ENCODE data around the gene RBM43. TPM values are rescaled to one million over a fixed set of nuclear protein-coding genes. Genes with fewer than 3 reads are reported as not detected.

Gene RBM43
- total RNA-seq, 2 donors from 2014 or later: 6.2 to 6.4 TPM

DNA sequence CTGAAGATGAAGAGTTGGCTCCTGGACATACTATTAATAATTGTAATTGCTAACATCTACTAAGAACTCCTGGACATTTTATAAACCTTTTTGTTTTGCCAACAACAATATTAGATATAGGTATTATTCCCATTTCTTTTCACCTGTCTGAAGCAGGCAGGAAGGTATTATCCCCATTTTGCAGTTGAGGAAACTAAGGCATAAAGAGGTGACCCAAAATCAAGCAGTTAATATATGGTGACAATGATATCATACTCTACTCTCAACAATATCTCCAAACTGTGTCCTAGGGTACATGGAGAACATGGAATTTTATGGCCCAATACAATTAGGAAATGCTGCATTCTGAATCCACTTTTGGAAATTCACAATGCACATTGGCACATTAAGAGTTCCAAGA lies 29.6 kb upstream of the RBM43 start:
- no peaks in the 10 kb centered on the region for H3K27me3 ChIP-seq (replicated peaks; ENCODE audit: insufficient read depth)
- intact Hi-C loops (cut with DNase I): no loop called here
- H3K4me3 ChIP-seq: no peak overlapping the region
- H3K9me3 ChIP-seq: no peaks in the 10 kb centered on the region
- no peak for DNase-seq (ENCODE audit: low spot score)
- no peak overlapping the region for H3K27ac ChIP-seq
- TF ChIP-seq POLR2A (IDR thresholded peaks at IDR 0.05): no peak
- no peak for TF ChIP-seq CTCF (IDR thresholded peaks at IDR 0.05)
- no peak for TF ChIP-seq POLR2AphosphoS5 (IDR thresholded peaks at IDR 0.05)
- no peaks in the 10 kb centered on the region for H3K36me3 ChIP-seq
- no peaks in the 10 kb centered on the region for H3K4me1 ChIP-seq (replicated peaks)

DNA sequence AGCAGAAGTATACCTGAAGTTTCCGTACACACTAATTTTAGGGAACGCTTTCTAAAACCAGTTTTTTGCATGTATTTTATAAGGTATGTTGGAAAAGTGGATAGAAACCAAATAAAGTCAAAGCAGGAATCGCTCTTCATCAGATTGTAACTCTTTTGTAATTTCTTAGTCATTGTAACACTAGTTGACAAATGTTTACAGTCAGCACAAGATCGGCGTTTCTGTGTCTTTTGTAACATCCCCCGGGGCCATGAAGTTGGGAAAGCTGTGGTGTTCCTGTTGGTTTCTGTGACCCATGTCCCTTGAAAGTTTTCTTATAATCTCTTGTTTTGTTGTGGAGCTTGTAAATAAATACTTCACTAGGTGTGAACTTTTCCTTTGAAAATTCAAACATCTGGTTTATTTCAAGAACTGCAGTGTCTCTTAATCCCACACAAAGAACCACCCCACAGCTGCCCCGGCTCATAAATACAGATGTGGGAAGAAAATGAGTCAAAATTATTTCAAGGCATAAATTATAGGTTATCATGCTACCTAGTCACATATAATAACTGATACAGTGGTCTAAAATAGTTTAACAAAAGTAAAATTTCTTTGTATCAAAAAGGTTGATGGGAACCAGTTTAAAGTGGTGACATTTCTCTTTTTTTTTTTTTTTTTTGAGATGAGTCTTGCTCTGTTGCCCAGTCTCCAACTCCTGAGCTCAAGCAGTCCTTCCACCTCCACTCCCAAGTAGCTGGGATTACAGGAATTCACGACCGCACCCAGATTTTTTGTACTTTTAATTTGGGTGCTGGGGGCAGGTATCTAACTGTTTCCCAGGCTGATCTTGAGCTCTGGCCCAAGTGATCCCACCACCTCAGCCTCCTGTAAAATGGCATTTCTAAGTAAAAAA lies 28.6 kb upstream of the RBM43 start:
- DNase-seq (ENCODE audit: low spot score): no peak
- H3K27me3 ChIP-seq (replicated peaks; ENCODE audit: insufficient read depth): no peaks in the 10 kb centered on the region
- H3K4me3 ChIP-seq: peak overlapping the region; percentile 65 to 67
- no peaks in the 10 kb centered on the region for H3K36me3 ChIP-seq
- TF ChIP-seq POLR2AphosphoS5 (IDR thresholded peaks at IDR 0.05) (no peak), CTCF (IDR thresholded peaks at IDR 0.05) (no peak), POLR2A (IDR thresholded peaks at IDR 0.05) (no peak)
- no peaks in the 10 kb centered on the region for H3K4me1 ChIP-seq (replicated peaks)
- intact Hi-C loops (cut with DNase I): no loop called here
- peak overlapping the region; percentile 88 to 94 for H3K27ac ChIP-seq
- no peaks in the 10 kb centered on the region for H3K9me3 ChIP-seq
- 22% methylated on average over 9 of the region's 9 CpGs for WGBS

DNA sequence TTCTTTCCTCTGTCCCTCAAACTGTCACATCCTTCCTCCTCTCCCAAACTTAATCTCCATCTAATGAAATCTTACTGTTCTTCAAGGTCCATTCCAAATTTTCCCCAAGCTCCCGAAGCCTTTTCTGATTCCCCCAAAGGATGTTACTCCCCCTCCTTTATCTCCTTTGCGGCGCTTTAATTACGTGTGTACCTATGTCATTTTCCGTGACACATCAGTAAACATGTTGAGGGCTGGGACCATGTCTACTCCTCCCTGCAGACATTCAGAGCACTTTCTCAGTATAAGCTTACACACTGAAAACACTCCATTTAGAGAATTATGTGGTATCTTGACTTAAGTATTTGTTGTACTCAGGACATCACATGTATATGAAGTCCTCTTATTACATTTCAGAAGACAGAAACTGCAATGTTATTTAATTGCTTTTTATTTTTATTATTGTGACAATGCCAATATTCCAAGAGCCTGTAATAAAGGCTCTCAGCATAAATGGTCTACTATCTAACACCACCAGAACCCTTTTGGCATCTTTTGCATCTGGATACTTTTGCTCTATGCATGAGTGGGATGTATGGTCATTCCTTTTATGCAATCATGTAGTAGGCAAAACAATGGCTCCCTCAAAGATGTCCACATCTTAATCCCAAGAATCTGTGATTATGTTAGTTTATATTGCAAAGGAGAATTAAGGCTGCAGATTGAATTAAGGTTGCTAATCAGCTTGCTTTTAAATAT lies 26.0 kb upstream of the RBM43 start:
- WGBS: 82% methylated on average over 5 of the region's 5 CpGs
- Histone ChIP-seq H3K9me3 (no peaks in the 10 kb centered on the region), H3K36me3 (no peaks in the 10 kb centered on the region), H3K4me3 (no peak overlapping the region), H3K4me1 (replicated peaks) (no peaks in the 10 kb centered on the region), H3K27ac (no peak overlapping the region), H3K27me3 (replicated peaks; ENCODE audit: insufficient read depth) (no peaks in the 10 kb centered on the region)
- intact Hi-C loops (cut with DNase I): no loop called here
- DNase-seq (ENCODE audit: low spot score): no peak
- TF ChIP-seq POLR2AphosphoS5 (IDR thresholded peaks at IDR 0.05) (no peak), CTCF (IDR thresholded peaks at IDR 0.05) (no peak), POLR2A (IDR thresholded peaks at IDR 0.05) (no peak)

- no peaks in the 10 kb centered on the region for H3K36me3 ChIP-seq
- no peaks in the 10 kb centered on the region for H3K4me1 ChIP-seq (replicated peaks)
- DNase-seq (ENCODE audit: low spot score): no peak
- no peak overlapping the region for H3K4me3 ChIP-seq
- 71% methylated on average over 4 of the region's 4 CpGs for WGBS
- TF ChIP-seq CTCF (IDR thresholded peaks at IDR 0.05) (no peak), POLR2AphosphoS5 (IDR thresholded peaks at IDR 0.05) (no peak), POLR2A (IDR thresholded peaks at IDR 0.05) (no peak)
- intact Hi-C loops (cut with DNase I): no loop called here
- no peaks in the 10 kb centered on the region for H3K9me3 ChIP-seq
- H3K27ac ChIP-seq: no peak overlapping the region
- H3K27me3 ChIP-seq (replicated peaks; ENCODE audit: insufficient read depth): no peaks in the 10 kb centered on the region
Observed at GRCh38 chr2:151282401-151282800, 20.7 kb upstream of the RBM43 start.
